Ramos (cell line): ENCODE measurements around the gene OGFOD3.

Experiments used
- in situ Hi-C: fragments of 300-500 bp; cut with MboI; formaldehyde crosslinking; loops from one replicate; pipeline ENCODE4 v1.14.3; 2022; ENCODE audit warnings: low sequenced_read_pairs; ENCODE audit not compliant: unreplicated experiment

Gene OGFOD3

GRCh38 chr17:82447876-82448275 lies 29.5 kb upstream of the OGFOD3 start:
- in situ Hi-C loops: no loop called here

GRCh38 chr17:82446649-82447048 lies 28.3 kb upstream of the OGFOD3 start:
- in situ Hi-C loops: no loop called here

GRCh38 chr17:82446124-82446523 lies 27.7 kb upstream of the OGFOD3 start:
- in situ Hi-C loops: no loop called here

- in situ Hi-C loops: no loop called here
Measured at GRCh38 chr17:82445542-82445941, 27.2 kb upstream of the OGFOD3 start.

GRCh38 chr17:82444941-82445521 lies 26.6 kb upstream of the OGFOD3 start:
- in situ Hi-C loops: no loop called here

GRCh38 chr17:82444284-82444893 lies 26.0 kb upstream of the OGFOD3 start:
- in situ Hi-C loops: no loop called here

GRCh38 chr17:82443465-82444283 lies 25.3 kb upstream of the OGFOD3 start:
- in situ Hi-C loops: no loop called here

- in situ Hi-C loops: no loop called here
Measured at GRCh38 chr17:82442643-82443464, 24.5 kb upstream of the OGFOD3 start.

GRCh38 chr17:82441691-82442487 lies 23.5 kb upstream of the OGFOD3 start:
- in situ Hi-C loops: no loop called here

GRCh38 chr17:82440991-82441627 lies 22.7 kb upstream of the OGFOD3 start:
- in situ Hi-C loops: no loop called here

GRCh38 chr17:82440469-82440981 lies 22.1 kb upstream of the OGFOD3 start:
- in situ Hi-C loops: no loop called here

- in situ Hi-C loops: no loop called here
Measured at GRCh38 chr17:82439829-82440365, 21.5 kb upstream of the OGFOD3 start.

- in situ Hi-C loops: no loop called here
Measured at GRCh38 chr17:82439194-82439828, 20.9 kb upstream of the OGFOD3 start.

- in situ Hi-C loops: no loop called here
Measured at GRCh38 chr17:82438401-82439193, 20.2 kb upstream of the OGFOD3 start.

- in situ Hi-C loops: no loop called here
Measured at GRCh38 chr17:82437325-82437668, 18.9 kb upstream of the OGFOD3 start.

GRCh38 chr17:82436601-82437324 lies 18.4 kb upstream of the OGFOD3 start:
- in situ Hi-C loops: no loop called here
